HEK293 (cell line): ENCODE data around the gene SPATA31D3.
"Not testable (repeated sequence)": the region's sequence is repeated elsewhere in the genome, so short reads cannot be mapped to it uniquely, and the experiment has no call there.

Experiments used
- CTCF ChIP-seq: fragments of 450-650 bp; formaldehyde crosslinking; IDR thresholded peaks from 2 replicates; pipeline ENCODE4 v1.5.1; 2016; ENCODE audit warnings: missing biosample characterization, missing genetic modification characterization
- ZBTB11 ChIP-seq: fragments of 450-650 bp; formaldehyde crosslinking; conservative IDR thresholded peaks from 2 replicates; pipeline ENCODE4 v1.5.1; 2016; ENCODE audit warnings: low read depth, missing biosample characterization, missing genetic modification characterization
- ZBTB49 ChIP-seq: fragments of 450-650 bp; formaldehyde crosslinking; IDR thresholded peaks from 2 replicates; pipeline ENCODE4 v1.5.1; 2016; ENCODE audit warnings: missing biosample characterization, missing genetic modification characterization, low read depth
- ZEB2 ChIP-seq: fragments of 450-650 bp; formaldehyde crosslinking; IDR thresholded peaks from 2 replicates; pipeline ENCODE4 v1.5.1; 2016; ENCODE audit warnings: missing biosample characterization, missing genetic modification characterization
- ZNF114 ChIP-seq: fragments of 450-650 bp; formaldehyde crosslinking; IDR thresholded peaks from 2 replicates; pipeline ENCODE4 v1.5.0; 2017; ENCODE audit warnings: missing biosample characterization, missing genetic modification characterization
- ZNF121 ChIP-seq: fragments of 450-650 bp; formaldehyde crosslinking; IDR thresholded peaks from 2 replicates; pipeline ENCODE4 v1.5.1; 2016; ENCODE audit warnings: missing biosample characterization, missing genetic modification characterization
- ZNF18 ChIP-seq: fragments of 450-650 bp; formaldehyde crosslinking; IDR thresholded peaks from 2 replicates; pipeline ENCODE4 v1.5.1; 2016; ENCODE audit warnings: missing biosample characterization, missing genetic modification characterization
- ZNF548 ChIP-seq: fragments of 450-650 bp; formaldehyde crosslinking; IDR thresholded peaks from 2 replicates; pipeline ENCODE4 v1.5.1; 2016; ENCODE audit warnings: missing biosample characterization, missing genetic modification characterization
- ZNF555 ChIP-seq: fragments of 450-650 bp; formaldehyde crosslinking; conservative IDR thresholded peaks from 2 replicates; pipeline ENCODE4 v1.5.1; 2017; ENCODE audit warnings: missing biosample characterization, mild to moderate bottlenecking, missing genetic modification characterization, inconsistent platforms
- ZNF629 ChIP-seq: fragments of 450-650 bp; formaldehyde crosslinking; IDR thresholded peaks from 2 replicates; pipeline ENCODE4 v1.5.1; 2017; ENCODE audit warnings: missing biosample characterization, missing genetic modification characterization
- ZNF768 ChIP-seq: fragments of 450-650 bp; formaldehyde crosslinking; IDR thresholded peaks from 2 replicates; pipeline ENCODE4 v1.5.1; 2018; ENCODE audit warnings: missing biosample characterization, mild to moderate bottlenecking, missing genetic modification characterization

- not testable (repeated sequence) for TF ChIP-seq ZNF768 (tag by site-specific recombination); ZEB2 (tag by site-specific recombination); CTCF; ZNF548; ZNF555 (tag by site-specific recombination); ZNF629; ZBTB11 (tag by site-specific recombination); ZBTB49 (tag by site-specific recombination); ZNF18 (tag by site-specific recombination); ZNF114 (tag by site-specific recombination); ZNF121 (tag by site-specific recombination)
Observed at GRCh38 chr9:81930147-81930546, 13.2 kb upstream of the SPATA31D3 start.
